ENCODE data around the gene FOXF2. TPM values are rescaled to one million over a fixed set of nuclear protein-coding genes. Genes with fewer than 3 reads are reported as not detected.

The FOXF2 gene
- total and polyA plus RNA-seq, 12 donors = 0.06 to 1.9 (median 0.51) TPM; not detected in 1

- Histone ChIP-seq H3K4me1 (replicated peaks in 1 of 2) (peaks cover 0 to 1% of the 10 kb centered on the region in 2 donors), H3K4me3 (no peak overlapping the region), H3K27me3 (peaks cover 39% of the 10 kb centered on the region), H3K27ac (no peak overlapping the region), H3K9me3 (replicated peaks in 1 of 3) (no peaks in the 10 kb centered on the region), H3K36me3 (replicated peaks in 1 of 2) (no peaks in the 10 kb centered on the region)
- WGBS, 4 donors = 52 to 67% (median 55%) methylated on average over 1 of the region's 1 CpG
- intact Hi-C loops (cut with DNase I) = no loop called here
- DNase-seq = no peak
- TF ChIP-seq POLR2A (IDR thresholded peaks at IDR 0.05) = no peak
- no peak for TF ChIP-seq CTCF (IDR thresholded peaks at IDR 0.05)
Observed at GRCh38 chr6:1372690-1373089, 16.7 kb upstream of the FOXF2 start.

- intact Hi-C loops (cut with DNase I) = no loop called here
- H3K27ac ChIP-seq = no peak overlapping the region
- TF ChIP-seq CTCF (IDR thresholded peaks at IDR 0.05) (no peak), POLR2A (IDR thresholded peaks at IDR 0.05) (no peak)
- WGBS, 4 donors = 45 to 62% (median 50%) methylated on average over 5 of the region's 5 CpGs
- peaks cover 77% of the 10 kb centered on the region for H3K27me3 ChIP-seq
- H3K4me3 ChIP-seq = no peak overlapping the region
- no peaks in the 10 kb centered on the region for H3K9me3 ChIP-seq (replicated peaks in 1 of 3)
- H3K4me1 ChIP-seq (replicated peaks in 1 of 2) = peaks cover 0 to 19% of the 10 kb centered on the region in 2 donors
- DNase-seq = peak in 1 of 7 donors; percentile 7
- no peaks in the 10 kb centered on the region for H3K36me3 ChIP-seq (replicated peaks in 1 of 2)
Observed at GRCh38 chr6:1376653-1377052, 12.7 kb upstream of the FOXF2 start.

GRCh38 chr6:1377526-1377925 is 11.8 kb upstream of the FOXF2 start:
- peaks cover 81% of the 10 kb centered on the region for H3K27me3 ChIP-seq
- WGBS, 4 donors = 36 to 42% (median 38%) methylated on average over 11 of the region's 11 CpGs
- H3K4me3 ChIP-seq = no peak overlapping the region
- no peaks in the 10 kb centered on the region for H3K36me3 ChIP-seq (replicated peaks in 1 of 2)
- TF ChIP-seq POLR2A (IDR thresholded peaks at IDR 0.05) (no peak), CTCF (IDR thresholded peaks at IDR 0.05) (no peak)
- peaks cover 5 to 28% of the 10 kb centered on the region in 2 donors for H3K4me1 ChIP-seq (replicated peaks in 1 of 2)
- intact Hi-C loops (cut with DNase I) = no loop called here
- peak in 1 of 7 donors; percentile 2 for DNase-seq
- H3K9me3 ChIP-seq (replicated peaks in 1 of 3) = no peaks in the 10 kb centered on the region
- no peak overlapping the region for H3K27ac ChIP-seq

GRCh38 chr6:1378065-1379016 is 11.0 kb upstream of the FOXF2 start:
- intact Hi-C loops (cut with DNase I) = no loop called here
- no peak for TF ChIP-seq POLR2A (IDR thresholded peaks at IDR 0.05)
- TF ChIP-seq CTCF (IDR thresholded peaks at IDR 0.05) = no peak
- Histone ChIP-seq H3K4me3 (no peak overlapping the region), H3K9me3 (replicated peaks in 1 of 3) (no peaks in the 10 kb centered on the region), H3K4me1 (replicated peaks in 1 of 2) (peaks cover 5 to 29% of the 10 kb centered on the region in 2 donors), H3K27me3 (peaks cover 89% of the 10 kb centered on the region), H3K27ac (no peak overlapping the region), H3K36me3 (replicated peaks in 1 of 2) (no peaks in the 10 kb centered on the region)
- 5 to 6% (median 5%) methylated on average over 45 to 89 of the region's 89 CpGs for WGBS, 4 donors
- DNase-seq = peak in 1 of 7 donors; percentile 14

All from adrenal gland (tissue), 12 donors.